NCI-H1436 (cell line): ENCODE results near the gene ICAM3.
"Not testable (repeated sequence)": the region's sequence is repeated elsewhere in the genome, so short reads cannot be mapped to it uniquely, and the experiment has no call there.

Source experiments
- DNase-seq: peaks from one replicate; lab custom pipeline; 2025; lab: John Stamatoyannopoulos, UW

Gene ICAM3

GRCh38 chr19:10339380-10339960 is at the start of gene ICAM3:
ICAM3 (minus strand) TSS chr19:10339624; CDS start chr19:10339614, 10 bp downstream.
- DNase-seq, result no peak

GRCh38 chr19:10388957-10389356 is 49.5 kb upstream of the ICAM3 start:
- DNase-seq, result peak; percentile 58

GRCh38 chr19:10384580-10384979 is 45.2 kb upstream of the ICAM3 start:
- no peak for DNase-seq

- DNase-seq, result not testable (repeated sequence)
Measured at GRCh38 chr19:10383223-10383499, 43.7 kb upstream of the ICAM3 start.

GRCh38 chr19:10380313-10381102 is 41.1 kb upstream of the ICAM3 start, which contains the start of gene TYK2:
TYK2 (minus strand) TSS chr19:10380572; CDS start chr19:10378406, 2,166 bp downstream.
- DNase-seq, result peak; percentile 98

- DNase-seq, result no peak
Measured at GRCh38 chr19:10379880-10380312, 40.5 kb upstream of the ICAM3 start.

GRCh38 chr19:10378124-10378523 is 38.7 kb upstream of the ICAM3 start:
- DNase-seq, result no peak

- not testable (repeated sequence) for DNase-seq
Measured at GRCh38 chr19:10377140-10377640, 37.8 kb upstream of the ICAM3 start.

GRCh38 chr19:10374931-10375330 is 35.5 kb upstream of the ICAM3 start:
- DNase-seq, result no peak

- no peak for DNase-seq
Measured at GRCh38 chr19:10372690-10373089, 33.3 kb upstream of the ICAM3 start.

- no peak for DNase-seq
Measured at GRCh38 chr19:10368101-10368803, 28.8 kb upstream of the ICAM3 start.

- not testable (repeated sequence) for DNase-seq
Measured at GRCh38 chr19:10366950-10367512, 27.6 kb upstream of the ICAM3 start.

- no peak for DNase-seq
Measured at GRCh38 chr19:10365518-10365917, 26.1 kb upstream of the ICAM3 start.

GRCh38 chr19:10364644-10365043 is 25.2 kb upstream of the ICAM3 start:
- DNase-seq, result no peak

GRCh38 chr19:10363789-10364281 is 24.4 kb upstream of the ICAM3 start:
- DNase-seq, result no peak

GRCh38 chr19:10362259-10362658 is 22.8 kb upstream of the ICAM3 start:
- no peak for DNase-seq

GRCh38 chr19:10361569-10362011 is 22.2 kb upstream of the ICAM3 start:
- DNase-seq, result no peak

GRCh38 chr19:10356431-10356830 is 17.0 kb upstream of the ICAM3 start:
- no peak for DNase-seq

GRCh38 chr19:10353793-10354391 is 14.5 kb upstream of the ICAM3 start:
- no peak for DNase-seq

GRCh38 chr19:10352764-10353671 is 13.6 kb upstream of the ICAM3 start:
- no peak for DNase-seq

- no peak for DNase-seq
Measured at GRCh38 chr19:10346509-10346908, 7.1 kb upstream of the ICAM3 start.
